DND-41 (cell line): ENCODE results near the gene GPR12.
A peak's percentile ranks its signal among the peaks of the same experiment; 100 is the strongest.

Experiments used
- ATAC-seq: fragments of 200-7000 bp; cut with Tn5 transposase; 3 replicates; pipeline ENCODE4 v1.9.1; 2021; ENCODE audit warnings: low read depth; ENCODE audit not compliant: insufficient read depth
- DNase-seq: peaks from one replicate; pipeline ENCODE4 v3.0.0-alpha.2; 2020
- H2AFZ ChIP-seq: 2 replicates; pipeline ENCODE4 v1.6.0; 2012; ENCODE audit warnings: low read depth, low read length
- H3K27ac ChIP-seq: 2 replicates; pipeline ENCODE4 v1.5.1; 2012; ENCODE audit warnings: low read length, inconsistent platforms
- H3K27me3 ChIP-seq: fragments of 200-600 bp; sonication (generic); 2 replicates; pipeline ENCODE4 v1.6.0; 2012; ENCODE audit warnings: low read length, mild to moderate bottlenecking, inconsistent platforms; ENCODE audit not compliant: insufficient read depth, poor library complexity
- H3K36me3 ChIP-seq: 2 replicates; pipeline ENCODE4 v1.5.1; 2012; ENCODE audit warnings: low read length, inconsistent platforms; ENCODE audit not compliant: insufficient read depth
- H3K4me1 ChIP-seq: 2 replicates; pipeline ENCODE4 v1.5.1; 2012; ENCODE audit warnings: mild to moderate bottlenecking, low read length; ENCODE audit not compliant: insufficient read depth
- H3K4me2 ChIP-seq: 2 replicates; pipeline ENCODE4 v1.6.0; 2012; ENCODE audit warnings: mild to moderate bottlenecking, moderate library complexity, low read length, inconsistent platforms; ENCODE audit not compliant: insufficient read depth
- H3K4me3 ChIP-seq, 2 experiments: fragments of 200-600 bp in 1 of 2; shearing (Covaris generic) in 1 of 2; 2 replicates each; pipeline ENCODE4 v1.5.1; 2012 to 2016; ENCODE audit warnings: inconsistent platforms in 2 of 2, low read length in 2 of 2, mild to moderate bottlenecking in 2 of 2, low read depth in 1 of 2, moderate library complexity in 1 of 2
- H3K79me2 ChIP-seq: 2 replicates; pipeline ENCODE4 v1.6.0; 2012; ENCODE audit warnings: low read length, inconsistent platforms; ENCODE audit not compliant: insufficient read depth
- H3K9ac ChIP-seq: 2 replicates; pipeline ENCODE4 v1.6.0; 2012; ENCODE audit warnings: low read depth, mild to moderate bottlenecking, inconsistent platforms, low read length, moderate library complexity
- H3K9me3 ChIP-seq: 2 replicates; pipeline ENCODE4 v1.5.1; 2012; ENCODE audit warnings: low read length, moderate library complexity, mild to moderate bottlenecking, inconsistent platforms; ENCODE audit not compliant: insufficient read depth, severe bottlenecking
- H4K20me1 ChIP-seq: 2 replicates; pipeline ENCODE4 v1.6.0; 2012; ENCODE audit warnings: low read length; ENCODE audit not compliant: insufficient read depth
- CTCF ChIP-seq: IDR thresholded peaks from 2 replicates; pipeline ENCODE4 v1.5.1; 2012; ENCODE audit warnings: borderline replicate concordance, low read length, moderate library complexity, mild to moderate bottlenecking; ENCODE audit not compliant: poor library complexity, severe bottlenecking; ENCODE audit errors: extremely low read depth
- EZH2 ChIP-seq: IDR thresholded peaks from 3 replicates; pipeline ENCODE4 v1.6.1; 2012; ENCODE audit warnings: borderline replicate concordance, low read depth, mild to moderate bottlenecking, moderate library complexity, low read length, inconsistent platforms; ENCODE audit not compliant: severe bottlenecking

Gene GPR12

GRCh38 chr13:26707122-26708006, 53.2 kb downstream of the GPR12 start:
- no peak overlapping the region for H3K4me3 ChIP-seq
- H3K9me3 ChIP-seq, result peaks cover 2% of the 10 kb centered on the region
- H3K27ac ChIP-seq, result no peak overlapping the region
- TF ChIP-seq EZH2 (no peak), CTCF (peak; percentile 80)
- H3K79me2 ChIP-seq, result no peaks in the 10 kb centered on the region
- H3K4me2 ChIP-seq, result no peak overlapping the region
- no peaks in the 10 kb centered on the region for H3K4me1 ChIP-seq
- no peaks in the 10 kb centered on the region for H3K36me3 ChIP-seq
- DNase-seq (peak; percentile 67), ATAC-seq (peak; percentile 94)
- H2AFZ ChIP-seq, result no peak overlapping the region
- no peak overlapping the region for H3K9ac ChIP-seq
- peaks cover 6% of the 10 kb centered on the region for H3K27me3 ChIP-seq
- 0 out of 2 replicates have a peak, but pooled peaks cover 2% of the 10 kb centered on the region for H4K20me1 ChIP-seq

GRCh38 chr13:26706381-26706780, 54.2 kb downstream of the GPR12 start:
- no peaks in the 10 kb centered on the region for H3K79me2 ChIP-seq
- H3K9ac ChIP-seq, result no peak overlapping the region
- H4K20me1 ChIP-seq, result 0 out of 2 replicates have a peak, but pooled peaks cover 2% of the 10 kb centered on the region
- no peak overlapping the region for H3K4me2 ChIP-seq
- H3K9me3 ChIP-seq, result no peaks in the 10 kb centered on the region
- TF ChIP-seq EZH2 (no peak), CTCF (peak; percentile 30)
- H2AFZ ChIP-seq, result no peak overlapping the region
- H3K27me3 ChIP-seq, result peaks cover 6% of the 10 kb centered on the region
- no peak overlapping the region for H3K4me3 ChIP-seq
- H3K27ac ChIP-seq, result no peak overlapping the region
- no peaks in the 10 kb centered on the region for H3K36me3 ChIP-seq
- no peak for ATAC-seq
- no peak for DNase-seq
- no peaks in the 10 kb centered on the region for H3K4me1 ChIP-seq

DNA sequence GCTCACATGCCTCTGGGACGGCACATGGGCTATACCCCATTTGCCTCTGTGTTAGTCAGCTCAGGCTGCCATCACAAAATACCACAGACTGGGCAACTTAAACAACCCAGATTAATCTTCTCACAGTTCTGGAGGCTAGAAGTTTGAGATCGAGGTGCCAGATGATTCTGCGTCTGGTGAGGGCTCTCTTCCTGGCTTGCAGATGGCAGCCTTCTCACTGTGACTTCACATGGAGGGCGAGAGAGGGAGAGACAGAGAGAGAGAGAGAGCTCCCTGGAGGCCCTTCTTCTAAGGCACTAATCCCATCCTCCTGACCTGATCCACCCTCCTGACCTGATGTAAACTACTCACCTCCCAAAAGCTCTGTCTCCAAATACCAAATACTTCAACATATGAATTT, 55.0 kb downstream of the GPR12 start:
- no peak overlapping the region for H3K27ac ChIP-seq
- no peak for ATAC-seq
- DNase-seq, result no peak

More for the DNA sequence above, 55.0 kb downstream of the GPR12 start:
- H3K27me3 ChIP-seq, result peaks cover 6% of the 10 kb centered on the region
- no peak overlapping the region for H3K9ac ChIP-seq
- no peaks in the 10 kb centered on the region for H3K79me2 ChIP-seq
- H4K20me1 ChIP-seq, result 0 out of 2 replicates have a peak, but pooled peaks cover 2% of the 10 kb centered on the region
- H3K4me2 ChIP-seq, result no peak overlapping the region
- no peak overlapping the region for H3K4me3 ChIP-seq
- H3K9me3 ChIP-seq, result no peaks in the 10 kb centered on the region
- TF ChIP-seq EZH2 (no peak), CTCF (no peak)
- no peak overlapping the region for H2AFZ ChIP-seq
- H3K4me1 ChIP-seq, result no peaks in the 10 kb centered on the region
- no peaks in the 10 kb centered on the region for H3K36me3 ChIP-seq
